ENCODE data around the gene ARMH3.

Gene ARMH3

GRCh38 chr10:101829561-101830315 is 226.2 kb downstream of the ARMH3 start:
- peak; percentile 96 for DNase-seq (ENCODE audit: low spot score)

GRCh38 chr10:101828766-101829551 is 227.0 kb downstream of the ARMH3 start:
- no peak for DNase-seq (ENCODE audit: low spot score)

GRCh38 chr10:101827919-101828600 is 227.9 kb downstream of the ARMH3 start:
- no peak for DNase-seq (ENCODE audit: low spot score)

- no peak for DNase-seq (ENCODE audit: low spot score)
These were observed 229.0 kb downstream of the ARMH3 start for GRCh38 chr10:101826852-101827434.

GRCh38 chr10:101824736-101825135 is 231.2 kb downstream of the ARMH3 start:
- no peak for DNase-seq (ENCODE audit: low spot score)

GRCh38 chr10:101818872-101819633 is 236.9 kb downstream of the ARMH3 start:
- DNase-seq (ENCODE audit: low spot score), result no peak

- DNase-seq (ENCODE audit: low spot score), result peak; percentile 96
These were observed 237.7 kb downstream of the ARMH3 start, which contains the start of gene OGA for GRCh38 chr10:101818119-101818871. TSS of gene OGA (minus strand) at chr10:101818444. CDS start at chr10:101818022, 422 bp downstream.

- no peak for DNase-seq (ENCODE audit: low spot score)
These were observed 238.4 kb downstream of the ARMH3 start for GRCh38 chr10:101817337-101818118.

GRCh38 chr10:101816913-101817336 is 239.0 kb downstream of the ARMH3 start:
- no peak for DNase-seq (ENCODE audit: low spot score)

- DNase-seq (ENCODE audit: low spot score), result no peak
These were observed 239.6 kb downstream of the ARMH3 start for GRCh38 chr10:101816376-101816775.

GRCh38 chr10:101814466-101815071 is 241.4 kb downstream of the ARMH3 start:
- peak; percentile 64 for DNase-seq (ENCODE audit: low spot score)

GRCh38 chr10:101812606-101813005 is 243.4 kb downstream of the ARMH3 start:
- DNase-seq (ENCODE audit: low spot score), result no peak

GRCh38 chr10:101807158-101807557 is 248.8 kb downstream of the ARMH3 start:
- no peak for DNase-seq (ENCODE audit: low spot score)

GRCh38 chr10:101803511-101803910 is 252.5 kb downstream of the ARMH3 start:
- no peak for DNase-seq (ENCODE audit: low spot score)

- DNase-seq (ENCODE audit: low spot score), result no peak
These were observed 258.4 kb downstream of the ARMH3 start for GRCh38 chr10:101797403-101798059.
